Measurements from ENCODE around the gene CSTF1.

Gene CSTF1

DNA sequence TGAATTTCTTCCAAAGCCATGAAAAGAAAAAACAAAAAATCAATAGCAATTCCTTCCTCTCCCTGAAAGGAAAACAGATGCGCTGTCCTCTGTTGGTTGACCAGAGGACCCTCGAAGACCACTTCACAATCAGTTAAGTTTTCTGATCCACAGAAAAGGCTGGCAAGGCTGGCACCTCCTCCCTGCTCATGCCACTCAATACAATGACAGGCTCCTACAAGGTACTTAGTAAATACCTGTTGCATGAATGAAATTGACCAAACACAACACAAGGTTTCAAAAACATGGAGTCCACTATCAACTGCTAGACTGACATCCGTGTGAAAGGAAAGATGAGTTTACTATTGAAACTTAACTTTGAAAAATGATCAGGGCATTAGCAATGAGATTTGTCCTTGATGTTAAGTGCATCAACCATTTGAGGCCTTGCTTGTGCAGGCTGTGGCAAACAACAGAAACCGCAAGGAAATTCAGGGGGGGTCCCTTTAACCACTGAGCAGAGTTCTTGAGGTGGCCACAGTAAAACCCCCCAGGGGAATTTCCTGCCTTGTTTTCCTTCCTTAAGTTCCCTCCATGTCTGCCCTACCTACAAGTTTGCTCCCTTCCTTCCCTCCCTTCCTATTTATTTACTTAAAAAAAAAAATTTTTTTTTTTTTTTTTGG is 48.0 kb downstream of the CSTF1 start:
- TF ChIP-seq EGR1 (IDR thresholded peaks at IDR 0.05) (no peak), TEAD4 (IDR thresholded peaks at IDR 0.05) (no peak), FOXM1 (IDR thresholded peaks at IDR 0.05; ENCODE audit: borderline replicate concordance, low read depth) (no peak), CEBPB (IDR thresholded peaks at IDR 0.05) (no peak), EP300 (IDR thresholded peaks at IDR 0.05; ENCODE audit: borderline replicate concordance) (no peak), TAF1 (IDR thresholded peaks at IDR 0.05; ENCODE audit: low read depth) (no peak), CREB1 (IDR thresholded peaks at IDR 0.05; ENCODE audit: low read depth) (no peak), REST (IDR thresholded peaks at IDR 0.05; ENCODE audit: low read depth) (no peak)

DNA sequence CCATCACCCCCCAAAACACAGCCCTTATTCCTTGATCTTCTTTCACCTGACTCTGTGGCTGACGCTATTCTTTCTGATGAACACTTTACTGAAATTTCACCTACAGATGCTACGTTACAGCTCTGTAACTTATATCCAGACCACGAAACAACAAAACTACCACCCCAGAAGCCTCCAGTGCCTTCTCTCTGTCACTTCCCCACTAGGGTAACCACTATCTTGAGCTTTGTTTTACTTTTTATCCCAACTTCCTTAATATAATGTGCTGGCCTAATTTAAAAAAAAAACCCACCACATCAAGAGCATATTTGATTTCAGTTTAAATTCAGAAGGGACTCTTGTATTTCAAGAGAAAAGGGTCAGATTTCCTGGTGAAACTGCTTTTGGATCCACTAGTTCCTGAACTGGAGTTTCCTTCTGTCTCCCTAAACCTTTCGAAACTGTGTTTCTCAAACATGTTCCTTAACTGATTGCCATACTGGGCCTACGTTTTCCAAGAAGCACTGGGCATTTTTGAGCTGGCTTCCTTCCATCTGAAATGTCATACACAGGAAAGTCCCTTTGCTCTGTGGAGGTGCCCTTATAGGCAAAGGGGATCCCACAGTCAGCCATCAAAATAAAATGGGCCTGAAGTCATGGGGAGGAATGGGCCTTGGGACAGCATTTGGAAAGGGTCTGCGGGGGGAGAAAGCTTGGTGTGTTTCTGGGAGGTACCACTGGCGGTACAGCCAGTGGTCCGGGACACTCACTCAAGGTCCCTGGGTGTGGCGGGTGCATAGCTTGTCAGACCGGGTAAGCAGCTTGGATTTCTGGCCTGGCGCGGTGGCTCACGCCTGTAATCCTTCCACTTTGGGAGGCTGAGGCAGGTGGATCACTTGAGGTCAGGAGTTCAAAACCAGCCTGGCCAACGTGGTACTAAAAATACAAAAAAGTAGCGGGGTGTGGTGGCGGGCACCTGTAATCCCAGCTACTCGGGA is 50.2 kb downstream of the CSTF1 start:
- no peak for TF ChIP-seq TCF12 (IDR thresholded peaks at IDR 0.05; ENCODE audit: low read depth)
- TF ChIP-seq YY1 (IDR thresholded peaks at IDR 0.05; ENCODE audit: low read depth), result no peak
- TF ChIP-seq NFIC (IDR thresholded peaks at IDR 0.05), result no peak
- no peak for TF ChIP-seq FOXM1 (IDR thresholded peaks at IDR 0.05; ENCODE audit: borderline replicate concordance, low read depth)
- TF ChIP-seq RAD21 (IDR thresholded peaks at IDR 0.05; ENCODE audit: low read depth), result no peak
- TF ChIP-seq EP300 (IDR thresholded peaks at IDR 0.05; ENCODE audit: borderline replicate concordance), result no peak
- TF ChIP-seq, protein P1, sequence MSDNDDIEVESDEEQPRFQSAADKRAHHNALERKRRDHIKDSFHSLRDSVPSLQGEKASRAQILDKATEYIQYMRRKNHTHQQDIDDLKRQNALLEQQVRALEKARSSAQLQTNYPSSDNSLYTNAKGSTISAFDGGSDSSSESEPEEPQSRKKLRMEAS (IDR thresholded peaks at IDR 0.05), result no peak
- TF ChIP-seq CEBPB (IDR thresholded peaks at IDR 0.05), result no peak
- TF ChIP-seq REST (IDR thresholded peaks at IDR 0.05; ENCODE audit: low read depth), result no peak
- no peak for TF ChIP-seq TEAD4 (IDR thresholded peaks at IDR 0.05)
- TF ChIP-seq USF1 (IDR thresholded peaks at IDR 0.05), result no peak
- TF ChIP-seq CREB1 (IDR thresholded peaks at IDR 0.05; ENCODE audit: low read depth), result no peak
- no peak for TF ChIP-seq ZBTB7A (IDR thresholded peaks at IDR 0.05; ENCODE audit: low read depth)
- TF ChIP-seq EGR1 (IDR thresholded peaks at IDR 0.05), result no peak
- no peak for TF ChIP-seq TAF1 (IDR thresholded peaks at IDR 0.05; ENCODE audit: low read depth)

- no peak for TF ChIP-seq FOXM1 (IDR thresholded peaks at IDR 0.05; ENCODE audit: borderline replicate concordance, low read depth)
- no peak for TF ChIP-seq CEBPB (IDR thresholded peaks at IDR 0.05)
- TF ChIP-seq USF1 (IDR thresholded peaks at IDR 0.05), result no peak
- no peak for TF ChIP-seq TAF1 (IDR thresholded peaks at IDR 0.05; ENCODE audit: low read depth)
- TF ChIP-seq ZBTB7A (IDR thresholded peaks at IDR 0.05; ENCODE audit: low read depth), result no peak
- TF ChIP-seq NFIC (IDR thresholded peaks at IDR 0.05), result no peak
- TF ChIP-seq REST (IDR thresholded peaks at IDR 0.05; ENCODE audit: low read depth), result no peak
- no peak for TF ChIP-seq CREB1 (IDR thresholded peaks at IDR 0.05; ENCODE audit: low read depth)
- no peak for TF ChIP-seq RAD21 (IDR thresholded peaks at IDR 0.05; ENCODE audit: low read depth)
- TF ChIP-seq EGR1 (IDR thresholded peaks at IDR 0.05), result no peak
- no peak for TF ChIP-seq YY1 (IDR thresholded peaks at IDR 0.05; ENCODE audit: low read depth)
Observed at GRCh38 chr20:56443654-56444540, 51.5 kb downstream of the CSTF1 start.
